ENCODE measurements around the gene WDR86. TPM values are rescaled to one million over a fixed set of nuclear protein-coding genes. Genes with fewer than 3 reads are reported as not detected.

WDR86 gene
- polyA plus RNA-seq, 2 of the 4 experiments (the other 2 are of a cell fraction), result 0.17 to 0.19 TPM

- no peak for TF ChIP-seq NPAS2 (CRISPR knock-in tag; IDR thresholded peaks at IDR 0.05; ENCODE audit: borderline replicate concordance)
- no peak for TF ChIP-seq PBX3 (IDR thresholded peaks at IDR 0.05)
- TF ChIP-seq RCOR1 (IDR thresholded peaks at IDR 0.05; ENCODE audit: low read depth, low read length), result no peak
- no peak for TF ChIP-seq HES2 (IDR thresholded peaks at IDR 0.05)
- TF ChIP-seq EHMT2 (IDR thresholded peaks at IDR 0.05; ENCODE audit: low read depth), result no peak
- TF ChIP-seq HDAC2 (IDR thresholded peaks at IDR 0.05), result no peak
- no peak for TF ChIP-seq TP53 (CRISPR knock-in tag; IDR thresholded peaks at IDR 0.05)
- TF ChIP-seq CBX8 (IDR thresholded peaks at IDR 0.05), result no peak
- no peak for TF ChIP-seq POLR2A (IDR thresholded peaks at IDR 0.05; ENCODE audit: low read length)
- TF ChIP-seq ZC3H11A (IDR thresholded peaks at IDR 0.05), result no peak
- TF ChIP-seq BCL3 (IDR thresholded peaks at IDR 0.05), result no peak
Measured at GRCh38 chr7:151384776-151385625, 24.8 kb downstream of the WDR86 start (continued).

- Histone ChIP-seq H3K27ac (no peak overlapping the region), H3K4me3 (no peak overlapping the region), H3K4me2 (no peak overlapping the region), H3K9me3 (no peaks in the 10 kb centered on the region), H3K4me1 (0 out of 3 replicates have a peak, but pooled peaks cover 5% of the 10 kb centered on the region)
- CTCF ChIA-PET, result interaction anchor here (0.9 to 2.8 kb wide), 5 partner anchors 9 to 375 kb away, joined by 3 to 12 read pairs (median 4); no protein-coding TSS in a partner anchor
- FAIRE-seq, result no peak
- no peak for DNase-seq (ENCODE audit: low read depth in 1 of 2, low spot score in 1 of 2)
- 67% methylated on average over 6 of the region's 6 CpGs for WGBS (ENCODE audit: missing lambda C conversion rate)
- POLR2A ChIA-PET, result no interaction called here
- ATAC-seq, result no peak
- TF ChIP-seq ZSCAN20 (CRISPR knock-in tag; IDR thresholded peaks at IDR 0.05), result no peak
- TF ChIP-seq RNF2 (IDR thresholded peaks at IDR 0.05; ENCODE audit: borderline replicate concordance, low read depth), result no peak
- TF ChIP-seq NFE2L2 (conservative IDR thresholded peaks at IDR 0.05; ENCODE audit: low read length), result no peak
- TF ChIP-seq CBX8 (IDR thresholded peaks at IDR 0.05), result no peak
- no peak for TF ChIP-seq TP53 (CRISPR knock-in tag; IDR thresholded peaks at IDR 0.05)
- no peak for TF ChIP-seq RAD21 (conservative IDR thresholded peaks at IDR 0.05 in 1 of 2, IDR thresholded peaks at IDR 0.05 in 1 of 2)
- TF ChIP-seq NPAS2 (CRISPR knock-in tag; IDR thresholded peaks at IDR 0.05; ENCODE audit: borderline replicate concordance), result no peak
- no peak for TF ChIP-seq POLR2A (IDR thresholded peaks at IDR 0.05; ENCODE audit: low read length)
- TF ChIP-seq FOSB (CRISPR knock-in tag; IDR thresholded peaks at IDR 0.05), result no peak
- TF ChIP-seq CBX2 (IDR thresholded peaks at IDR 0.05; ENCODE audit: borderline replicate concordance, low read depth), result no peak
- TF ChIP-seq RFX5 (IDR thresholded peaks at IDR 0.05), result no peak
- no peak for TF ChIP-seq HOXB13 (CRISPR knock-in tag; IDR thresholded peaks at IDR 0.05; ENCODE audit: low read depth)
- TF ChIP-seq ZFP36 (IDR thresholded peaks at IDR 0.05; ENCODE audit: borderline replicate concordance, partially characterized antibody), result no peak
- TF ChIP-seq EP300 (IDR thresholded peaks at IDR 0.05), result no peak
- TF ChIP-seq BHLHE40 (IDR thresholded peaks at IDR 0.05; ENCODE audit: low read depth, low read length), result no peak
- no peak for TF ChIP-seq HOXB5 (CRISPR knock-in tag; IDR thresholded peaks at IDR 0.05)
- no peak for TF ChIP-seq POLR2AphosphoS2 (conservative IDR thresholded peaks at IDR 0.05; ENCODE audit: low read length)
- TF ChIP-seq, protein P1, sequence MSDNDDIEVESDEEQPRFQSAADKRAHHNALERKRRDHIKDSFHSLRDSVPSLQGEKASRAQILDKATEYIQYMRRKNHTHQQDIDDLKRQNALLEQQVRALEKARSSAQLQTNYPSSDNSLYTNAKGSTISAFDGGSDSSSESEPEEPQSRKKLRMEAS (IDR thresholded peaks at IDR 0.05), result no peak
Measured at GRCh38 chr7:151384352-151384697, 25.5 kb downstream of the WDR86 start.

Measured in A549 (cell line).